ENCODE measurements around the gene ABCB6.

Gene ABCB6

DNA sequence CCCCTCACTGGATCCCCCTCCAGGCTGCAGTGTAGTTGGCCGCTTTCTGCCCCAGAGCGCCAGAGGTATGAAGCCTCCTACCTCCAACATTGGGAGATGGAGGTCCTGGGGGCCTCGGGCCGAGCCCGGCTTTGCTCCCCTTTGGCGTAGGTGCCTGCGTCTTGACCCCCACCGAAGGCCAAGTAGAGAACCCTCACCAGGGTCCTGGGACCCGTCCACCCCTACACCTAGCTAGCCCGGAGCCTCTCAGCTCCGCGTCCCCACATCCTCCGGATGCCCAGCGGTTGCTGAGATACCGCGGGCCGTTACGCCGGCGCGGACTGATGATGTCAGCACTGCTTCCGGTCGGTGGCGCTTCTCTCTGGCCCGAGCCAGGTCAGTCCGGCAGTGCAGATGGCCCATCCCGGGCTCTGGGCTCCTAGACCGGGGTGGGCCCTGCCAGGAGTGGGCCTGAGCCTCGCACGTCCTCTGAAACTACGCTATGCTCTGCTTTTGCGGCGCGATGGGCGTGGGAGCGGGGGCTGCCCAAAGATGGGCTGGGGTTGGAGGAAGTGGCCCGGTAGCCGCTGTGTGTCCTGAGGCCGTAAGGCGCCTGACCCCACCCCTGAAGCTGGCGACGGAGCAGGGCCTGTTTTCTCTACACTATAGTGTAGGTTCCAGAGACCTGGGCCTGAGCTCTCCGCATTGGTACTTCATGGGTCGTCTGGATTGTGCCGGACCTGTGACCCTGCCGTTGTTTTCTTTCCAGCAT lies 26.6 kb upstream of the ABCB6 start, which contains the start of the genes GLB1L and STK16:
TSS of gene GLB1L (minus strand) at position 297 of the 751 bp plus-strand sequence. CDS start 1,871 bp downstream, outside the sequence.
TSS of gene STK16 (plus strand) at position 332 of the 751 bp plus-strand sequence. CDS start 521 bp downstream, outside the sequence.
- Histone ChIP-seq H3K36me3 (ENCODE audit: control insufficient read depth in 1 of 2, insufficient read depth in 2 of 2, low read depth in 1 of 2, low read length in 2 of 2) (peaks cover 21 to 38% of the 10 kb centered on the region in 2 experiments), H3K4me3 (ENCODE audit: insufficient read depth in 1 of 2, low read depth in 1 of 2, low read length in 2 of 2) (peak within 1 kb of the TSS; percentile 75 to 96), H4K91ac (ENCODE audit: low read length) (peak within 1 kb of the TSS; percentile 95), H4K8ac (ENCODE audit: low read length) (peak within 1 kb of the TSS; percentile 100), H3K4ac (ENCODE audit: low read depth in 1 of 2, low read length in 2 of 2) (peak within 1 kb of the TSS; percentile 92 to 93), H3K27me3 (ENCODE audit: control insufficient read depth in 1 of 2, insufficient read depth in 1 of 2, low read length in 2 of 2) (no peaks in the 10 kb centered on the region), H2AFZ (ENCODE audit: low read depth, low read length) (peak within 1 kb of the TSS; percentile 74), H3K4me2 (ENCODE audit: low read length, poor library complexity, severe bottlenecking) (peak within 1 kb of the TSS; percentile 87), H3K27ac (ENCODE audit: low read length, poor library complexity, severe bottlenecking) (peak within 1 kb of the TSS; percentile 76), H3K79me1 (replicated peaks; ENCODE audit: low read length, poor library complexity, severe bottlenecking) (peaks cover 16% of the 10 kb centered on the region), H2BK12ac (ENCODE audit: low read length in 2 of 2) (no peak within 1 kb of the TSS), H2BK120ac (ENCODE audit: low read depth, low read length) (peak within 1 kb of the TSS; percentile 11), H3K23ac (ENCODE audit: low read length in 2 of 2) (peak within 1 kb of the TSS in 1 of 2 experiments; percentile 48), H3K14ac (ENCODE audit: low read length in 2 of 2) (peak within 1 kb of the TSS in 1 of 2 experiments; percentile 90), H2BK5ac (ENCODE audit: low read depth, low read length, poor library complexity, severe bottlenecking) (peak within 1 kb of the TSS; percentile 59), H3K4me1 (ENCODE audit: control insufficient read depth, insufficient read depth, low read depth, low read length) (peaks cover 30% of the 10 kb centered on the region), H2AK5ac (ENCODE audit: low read length, severe bottlenecking) (peak within 1 kb of the TSS; percentile 10), H3K9me3 (ENCODE audit: control insufficient read depth, low read length) (no peaks in the 10 kb centered on the region), H3K18ac (ENCODE audit: low read depth in 1 of 2, low read length in 2 of 2) (peak within 1 kb of the TSS; percentile 88 to 98), H2BK15ac (ENCODE audit: low read depth, poor library complexity, severe bottlenecking) (no peak within 1 kb of the TSS), H3K9ac (ENCODE audit: low read length) (peak within 1 kb of the TSS; percentile 99)
- DNase-seq = peak; percentile 95
- WGBS = 3% methylated on average over 46 of the region's 46 CpGs

DNA sequence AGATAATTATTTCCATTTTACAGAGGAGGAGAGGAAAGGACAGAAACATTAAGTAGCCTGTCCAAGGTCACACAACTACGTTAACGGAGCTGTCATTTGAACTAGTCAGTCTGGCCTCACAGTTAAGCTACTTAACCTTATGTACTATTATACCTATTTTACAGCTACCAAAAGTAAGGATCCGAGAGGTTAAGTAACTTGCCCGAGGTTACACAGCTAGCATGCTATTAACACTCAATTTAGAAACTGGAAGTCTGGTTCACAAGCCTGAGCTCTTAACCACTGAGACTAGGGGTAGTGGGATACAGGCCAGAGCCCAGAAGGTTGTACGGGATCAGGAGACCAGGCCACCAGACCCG lies 26.0 kb upstream of the ABCB6 start:
- H3K4me1 ChIP-seq (ENCODE audit: control insufficient read depth, insufficient read depth, low read depth, low read length) = peaks cover 25% of the 10 kb centered on the region
- no peak for DNase-seq
- H3K9me3 ChIP-seq (ENCODE audit: control insufficient read depth, low read length) = no peaks in the 10 kb centered on the region
- H3K27me3 ChIP-seq (ENCODE audit: control insufficient read depth in 1 of 2, insufficient read depth in 1 of 2, low read length in 2 of 2) = no peaks in the 10 kb centered on the region
- no peak overlapping the region for H3K4ac ChIP-seq (ENCODE audit: low read depth in 1 of 2, low read length in 2 of 2)
- peak overlapping the region; percentile 93 for H4K8ac ChIP-seq (ENCODE audit: low read length)
- peak overlapping the region; percentile 87 for H3K4me2 ChIP-seq (ENCODE audit: low read length, poor library complexity, severe bottlenecking)
- H2AFZ ChIP-seq (ENCODE audit: low read depth, low read length) = peak overlapping the region; percentile 74
- peak overlapping the region; percentile 75 to 96 for H3K4me3 ChIP-seq (ENCODE audit: insufficient read depth in 1 of 2, low read depth in 1 of 2, low read length in 2 of 2)
- no peak overlapping the region for H2BK15ac ChIP-seq (ENCODE audit: low read depth, poor library complexity, severe bottlenecking)
- no peak overlapping the region for H2BK5ac ChIP-seq (ENCODE audit: low read depth, low read length, poor library complexity, severe bottlenecking)
- no peak overlapping the region for H2BK120ac ChIP-seq (ENCODE audit: low read depth, low read length)
- 45% methylated on average over 4 of the region's 6 CpGs for WGBS
- peak overlapping the region; percentile 99 for H3K9ac ChIP-seq (ENCODE audit: low read length)
- H2BK12ac ChIP-seq (ENCODE audit: low read length in 2 of 2) = no peak overlapping the region
- no peak overlapping the region for H2AK5ac ChIP-seq (ENCODE audit: low read length, severe bottlenecking)
- H3K23ac ChIP-seq (ENCODE audit: low read length in 2 of 2) = no peak overlapping the region
- H3K36me3 ChIP-seq (ENCODE audit: control insufficient read depth in 1 of 2, insufficient read depth in 2 of 2, low read depth in 1 of 2, low read length in 2 of 2) = peaks cover 22 to 40% of the 10 kb centered on the region in 2 experiments
- peak overlapping the region; percentile 38 to 48 for H3K18ac ChIP-seq (ENCODE audit: low read depth in 1 of 2, low read length in 2 of 2)
- H4K91ac ChIP-seq (ENCODE audit: low read length) = peak overlapping the region; percentile 34
- peak overlapping the region; percentile 74 for H3K27ac ChIP-seq (ENCODE audit: low read length, poor library complexity, severe bottlenecking)
- peaks cover 16% of the 10 kb centered on the region for H3K79me1 ChIP-seq (replicated peaks; ENCODE audit: low read length, poor library complexity, severe bottlenecking)
- H3K14ac ChIP-seq (ENCODE audit: low read length in 2 of 2) = no peak overlapping the region

DNA sequence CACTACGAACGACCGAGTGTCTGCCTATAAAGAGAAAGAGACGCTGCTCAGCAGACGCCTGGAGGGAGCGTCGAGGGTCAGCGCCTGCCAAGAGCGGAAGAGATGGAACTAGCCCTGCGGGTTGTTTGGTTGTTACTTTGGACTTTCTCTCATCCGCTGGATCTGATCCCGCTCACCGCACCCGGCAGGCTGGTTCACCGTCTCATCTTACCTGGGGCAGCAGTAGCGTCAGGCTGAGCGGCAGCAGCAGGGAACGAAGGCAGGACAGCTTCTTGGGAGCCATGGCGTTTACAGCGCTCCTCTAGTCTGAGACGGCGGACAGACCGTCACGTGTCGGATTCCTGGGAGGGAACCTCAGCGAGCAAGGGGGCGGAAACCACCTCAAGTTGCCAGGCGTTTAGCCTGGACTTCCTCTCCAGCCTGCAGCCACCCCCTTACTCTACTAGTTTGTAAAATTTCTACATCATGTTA lies 24.6 kb upstream of the ABCB6 start:
- H2BK5ac ChIP-seq (ENCODE audit: low read depth, low read length, poor library complexity, severe bottlenecking) = no peak overlapping the region
- H2BK12ac ChIP-seq (ENCODE audit: low read length in 2 of 2) = no peak overlapping the region
- no peak overlapping the region for H3K18ac ChIP-seq (ENCODE audit: low read depth in 1 of 2, low read length in 2 of 2)
- H3K79me1 ChIP-seq (replicated peaks; ENCODE audit: low read length, poor library complexity, severe bottlenecking) = peaks cover 16% of the 10 kb centered on the region
- H3K36me3 ChIP-seq (ENCODE audit: control insufficient read depth in 1 of 2, insufficient read depth in 2 of 2, low read depth in 1 of 2, low read length in 2 of 2) = peaks cover 20 to 47% of the 10 kb centered on the region in 2 experiments
- H3K9ac ChIP-seq (ENCODE audit: low read length) = peak overlapping the region; percentile 70
- H3K4me1 ChIP-seq (ENCODE audit: control insufficient read depth, insufficient read depth, low read depth, low read length) = peaks cover 14% of the 10 kb centered on the region
- no peak overlapping the region for H2BK120ac ChIP-seq (ENCODE audit: low read depth, low read length)
- no peak overlapping the region for H2AK5ac ChIP-seq (ENCODE audit: low read length, severe bottlenecking)
- H3K4ac ChIP-seq (ENCODE audit: low read depth in 1 of 2, low read length in 2 of 2) = no peak overlapping the region
- WGBS = 83% methylated on average over 28 of the region's 28 CpGs
- H3K14ac ChIP-seq (ENCODE audit: low read length in 2 of 2) = no peak overlapping the region
- H3K9me3 ChIP-seq (ENCODE audit: control insufficient read depth, low read length) = no peaks in the 10 kb centered on the region
- H4K91ac ChIP-seq (ENCODE audit: low read length) = no peak overlapping the region
- peak overlapping the region in 1 of 2 experiments; percentile 72 for H3K4me3 ChIP-seq (ENCODE audit: insufficient read depth in 1 of 2, low read depth in 1 of 2, low read length in 2 of 2)
- DNase-seq = no peak
- peak overlapping the region; percentile 20 for H2BK15ac ChIP-seq (ENCODE audit: low read depth, poor library complexity, severe bottlenecking)
- no peak overlapping the region for H4K8ac ChIP-seq (ENCODE audit: low read length)
- H3K4me2 ChIP-seq (ENCODE audit: low read length, poor library complexity, severe bottlenecking) = no peak overlapping the region
- no peaks in the 10 kb centered on the region for H3K27me3 ChIP-seq (ENCODE audit: control insufficient read depth in 1 of 2, insufficient read depth in 1 of 2, low read length in 2 of 2)
- no peak overlapping the region for H3K27ac ChIP-seq (ENCODE audit: low read length, poor library complexity, severe bottlenecking)
- H2AFZ ChIP-seq (ENCODE audit: low read depth, low read length) = no peak overlapping the region
- no peak overlapping the region for H3K23ac ChIP-seq (ENCODE audit: low read length in 2 of 2)

DNA sequence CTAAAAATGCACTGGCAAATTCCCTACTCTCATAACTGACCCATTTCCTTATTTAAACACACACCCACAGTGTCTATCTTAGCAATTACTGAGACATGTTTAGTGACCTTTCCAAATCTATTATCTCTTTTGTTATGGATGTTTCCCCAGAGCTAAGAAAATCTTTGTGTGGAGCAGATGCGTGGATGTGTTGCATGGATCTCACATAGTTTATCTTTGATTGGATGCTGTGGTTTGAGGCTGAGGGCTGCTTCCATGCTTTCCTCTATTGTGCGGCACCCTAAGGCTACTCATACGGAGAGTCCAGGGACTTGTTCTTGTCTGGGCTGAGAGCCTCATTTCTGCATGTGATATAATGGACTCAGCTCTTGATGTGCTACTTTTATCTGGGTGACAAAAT lies 15.6 kb upstream of the ABCB6 start:
- H3K36me3 ChIP-seq (ENCODE audit: control insufficient read depth in 1 of 2, insufficient read depth in 2 of 2, low read depth in 1 of 2, low read length in 2 of 2) = peaks cover 43 to 78% of the 10 kb centered on the region in 2 experiments
- 92% methylated on average over 3 of the region's 3 CpGs for WGBS

More for the DNA sequence above, 15.6 kb upstream of the ABCB6 start:
- Histone ChIP-seq H2BK5ac (ENCODE audit: low read depth, low read length, poor library complexity, severe bottlenecking) (no peak overlapping the region), H3K4me1 (ENCODE audit: control insufficient read depth, insufficient read depth, low read depth, low read length) (no peaks in the 10 kb centered on the region), H2BK15ac (ENCODE audit: low read depth, poor library complexity, severe bottlenecking) (no peak overlapping the region), H3K27me3 (ENCODE audit: control insufficient read depth in 1 of 2, insufficient read depth in 1 of 2, low read length in 2 of 2) (no peaks in the 10 kb centered on the region), H3K14ac (ENCODE audit: low read length in 2 of 2) (no peak overlapping the region), H3K23ac (ENCODE audit: low read length in 2 of 2) (no peak overlapping the region), H3K27ac (ENCODE audit: low read length, poor library complexity, severe bottlenecking) (no peak overlapping the region), H2AFZ (ENCODE audit: low read depth, low read length) (no peak overlapping the region), H4K8ac (ENCODE audit: low read length) (no peak overlapping the region), H3K4me3 (ENCODE audit: insufficient read depth in 1 of 2, low read depth in 1 of 2, low read length in 2 of 2) (no peak overlapping the region), H3K18ac (ENCODE audit: low read depth in 1 of 2, low read length in 2 of 2) (no peak overlapping the region), H3K9ac (ENCODE audit: low read length) (no peak overlapping the region), H3K79me1 (replicated peaks; ENCODE audit: low read length, poor library complexity, severe bottlenecking) (peaks cover 31% of the 10 kb centered on the region), H2BK12ac (ENCODE audit: low read length in 2 of 2) (no peak overlapping the region), H2BK120ac (ENCODE audit: low read depth, low read length) (no peak overlapping the region), H3K4ac (ENCODE audit: low read depth in 1 of 2, low read length in 2 of 2) (no peak overlapping the region), H4K91ac (ENCODE audit: low read length) (no peak overlapping the region), H2AK5ac (ENCODE audit: low read length, severe bottlenecking) (no peak overlapping the region), H3K9me3 (ENCODE audit: control insufficient read depth, low read length) (no peaks in the 10 kb centered on the region), H3K4me2 (ENCODE audit: low read length, poor library complexity, severe bottlenecking) (no peak overlapping the region)
- no peak for DNase-seq

Measured in mesenchymal stem cell (in vitro differentiated cells and primary cell).